Superior temporal gyrus (tissue), 1 donor: ENCODE measurements around the gene NFAT5.
"Not testable (repeated sequence)": the region's sequence is repeated elsewhere in the genome, so short reads cannot be mapped to it uniquely, and the experiment has no call there.

ENCODE experiments used
- DNase-seq: peaks from one replicate; pipeline ENCODE4 v3.0.0-alpha.2; 2016; ENCODE audit errors: extremely low spot score

Gene NFAT5

GRCh38 chr16:69707920-69708683 is 142.3 kb downstream of the NFAT5 start:
- DNase-seq, result no peak

GRCh38 chr16:69709456-69710084 is 143.8 kb downstream of the NFAT5 start:
- DNase-seq, result peak; percentile 96

GRCh38 chr16:69711115-69711740 is 145.5 kb downstream of the NFAT5 start:
- DNase-seq, result peak; percentile 27

GRCh38 chr16:69712277-69712676 is 146.5 kb downstream of the NFAT5 start:
- no peak for DNase-seq

- DNase-seq, result no peak
These were observed 147.3 kb downstream of the NFAT5 start for GRCh38 chr16:69712914-69713581.

- DNase-seq, result no peak
These were observed 151.3 kb downstream of the NFAT5 start for GRCh38 chr16:69717066-69717465.

- DNase-seq, result no peak
These were observed 152.5 kb downstream of the NFAT5 start for GRCh38 chr16:69718111-69718764.

GRCh38 chr16:69720822-69721430 is 155.2 kb downstream of the NFAT5 start:
- DNase-seq, result no peak

GRCh38 chr16:69721441-69721957 is 155.7 kb downstream of the NFAT5 start:
- DNase-seq, result no peak

- no peak for DNase-seq
These were observed 158.7 kb downstream of the NFAT5 start for GRCh38 chr16:69724414-69724873.

- DNase-seq, result no peak
These were observed 159.3 kb downstream of the NFAT5 start for GRCh38 chr16:69724981-69725479.

- no peak for DNase-seq
These were observed 159.9 kb downstream of the NFAT5 start for GRCh38 chr16:69725480-69726312.

- DNase-seq, result peak; percentile 84
These were observed 160.7 kb downstream of the NFAT5 start, which contains the start of gene NQO1 for GRCh38 chr16:69726313-69727060. Gene NQO1, minus strand, starts transcription at chr16:69726560. Its CDS starts 121 bp downstream, at chr16:69726439.

GRCh38 chr16:69727916-69728270 is 162.1 kb downstream of the NFAT5 start:
- DNase-seq, result no peak

- DNase-seq, result not testable (repeated sequence)
These were observed 163.3 kb downstream of the NFAT5 start for GRCh38 chr16:69729030-69729429.

- DNase-seq, result not testable (repeated sequence)
These were observed 165.5 kb downstream of the NFAT5 start for GRCh38 chr16:69731280-69731679.

- DNase-seq, result no peak
These were observed 166.3 kb downstream of the NFAT5 start for GRCh38 chr16:69732101-69732500.

- DNase-seq, result peak; percentile 37
These were observed 175.8 kb downstream of the NFAT5 start for GRCh38 chr16:69741519-69741918.
